HG03520 (cell line): ENCODE measurements around the gene BRIX1.
"Not testable (repeated sequence)": the region's sequence is repeated elsewhere in the genome, so short reads cannot be mapped to it uniquely, and the experiment has no call there.

ENCODE experiments used
- ATAC-seq: cut with Tn5 transposase; IDR thresholded peaks from one replicate; pipeline ENCODE4 v1.9.1; 2021; ENCODE audit warnings: mild to moderate bottlenecking, moderate library complexity; ENCODE audit not compliant: unreplicated experiment

The BRIX1 gene

DNA sequence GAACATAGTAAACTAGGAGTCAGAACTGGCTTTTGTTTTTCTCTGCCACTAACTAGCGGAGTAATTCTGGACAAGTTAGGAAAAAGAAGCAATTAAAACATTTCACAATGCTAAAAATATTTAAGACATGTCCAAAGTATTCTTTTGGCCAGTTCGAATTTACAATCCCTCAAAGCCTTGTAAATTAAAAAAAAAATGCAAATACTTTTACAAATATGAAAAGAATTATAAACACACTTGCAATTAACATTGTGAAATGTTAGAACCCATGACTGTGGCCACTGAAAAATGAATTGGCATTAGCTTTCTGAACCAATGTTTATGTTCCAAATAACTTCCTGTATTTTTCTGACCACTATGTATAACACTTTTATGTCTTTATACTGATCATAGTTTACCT is 2.4 kb upstream of the BRIX1 start:
- ATAC-seq, result no peak

DNA sequence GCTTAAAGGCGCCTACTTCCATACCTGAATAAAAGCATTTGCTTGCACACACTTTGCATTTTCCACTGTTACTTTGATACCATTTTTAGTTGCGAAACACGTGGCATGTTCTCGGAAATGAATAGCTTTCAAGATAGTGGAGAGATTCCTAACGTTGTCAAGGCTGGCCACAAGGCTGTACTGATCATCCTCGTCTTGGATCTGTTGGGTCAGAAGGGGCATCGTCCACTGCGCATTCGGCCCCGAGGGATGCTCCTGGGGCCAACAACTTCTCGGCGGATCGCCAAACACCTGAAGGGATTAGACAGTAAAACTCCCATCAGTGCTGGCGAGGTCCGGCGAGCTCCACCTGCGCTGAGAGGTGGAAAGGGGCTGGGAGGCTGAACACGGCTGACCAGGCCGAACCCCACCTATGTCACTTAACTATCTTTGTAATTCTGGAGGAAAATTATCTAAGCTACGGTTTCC is 806 bp upstream of the BRIX1 start:
- ATAC-seq, result peak; percentile 4

DNA sequence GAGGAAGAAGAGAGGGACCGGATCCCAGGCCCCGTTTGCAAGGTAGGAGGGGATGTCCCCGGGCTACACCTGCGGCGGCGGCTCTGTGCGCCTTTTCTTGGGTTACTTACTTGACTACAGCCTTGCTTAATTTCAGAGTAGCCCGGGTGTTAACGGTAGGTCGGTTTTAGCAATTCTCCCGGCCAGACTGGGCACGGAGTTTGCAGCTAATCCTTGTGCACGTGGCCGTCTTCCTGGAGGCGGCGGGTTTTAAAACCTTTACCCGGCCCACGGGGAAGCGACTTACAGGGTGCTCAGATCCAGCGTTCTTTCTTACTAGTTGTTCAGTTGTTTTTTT is 313 bp downstream of the BRIX1 start:
- ATAC-seq, result peak; percentile 14

DNA sequence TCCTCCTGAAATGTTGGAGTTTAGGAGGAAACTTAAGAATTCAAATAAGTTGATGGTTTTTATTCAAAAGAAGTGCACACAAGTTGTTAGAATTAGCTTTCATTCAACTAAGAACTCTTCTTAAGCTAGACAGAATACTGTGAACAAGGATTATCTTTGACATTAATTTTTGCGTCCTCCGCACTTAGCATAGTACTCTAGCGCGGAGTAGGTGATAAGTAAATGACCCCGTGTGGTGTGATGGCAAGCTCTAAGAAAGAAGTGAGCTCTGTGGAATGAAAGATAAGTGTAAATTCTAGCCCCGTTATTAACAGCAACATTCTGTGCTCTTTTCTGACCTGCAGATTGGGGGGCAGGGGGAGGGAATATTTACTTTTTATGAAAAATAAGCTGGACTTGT is 1.0 kb downstream of the BRIX1 start:
- no peak for ATAC-seq

DNA sequence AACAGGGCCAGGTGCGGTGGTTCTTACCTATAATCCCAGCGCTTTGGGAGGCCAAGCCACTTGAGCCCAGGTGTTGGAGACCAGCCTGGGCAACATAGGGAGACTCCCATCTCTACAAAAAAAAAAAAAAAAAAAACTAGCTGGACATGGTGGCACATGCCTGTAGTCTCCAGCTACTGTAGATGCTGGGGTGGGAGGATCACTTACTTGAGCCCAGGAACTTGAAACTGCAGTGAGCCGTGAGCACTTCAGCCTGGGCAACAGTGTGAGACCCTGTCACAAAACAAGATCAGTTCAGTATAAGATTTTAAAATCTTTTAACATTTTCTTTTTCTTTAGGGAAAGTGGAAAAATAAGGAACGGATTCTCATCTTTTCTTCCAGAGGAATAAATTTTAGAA is 2.5 kb downstream of the BRIX1 start:
- no peak for ATAC-seq

DNA sequence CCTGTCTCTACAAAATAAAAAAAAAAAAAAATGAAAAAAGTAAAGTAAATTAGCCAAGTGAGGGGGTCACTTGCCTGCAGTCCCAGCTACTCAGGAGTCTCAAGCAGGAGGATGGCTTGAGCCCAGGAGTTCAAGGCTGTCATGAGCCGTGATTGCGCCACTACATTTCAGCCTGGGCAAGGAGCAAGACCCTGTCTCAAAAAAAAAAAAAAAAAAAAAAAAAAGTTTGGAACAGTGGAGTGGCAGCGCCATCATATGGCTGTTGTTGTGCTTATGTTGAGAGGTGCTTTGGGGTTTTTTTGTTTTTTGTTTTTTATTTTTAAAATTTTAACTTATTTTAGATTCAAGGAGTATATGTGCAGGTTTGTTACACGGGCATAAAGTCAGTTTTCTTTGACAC is 3.6 kb downstream of the BRIX1 start:
- ATAC-seq, result no peak

DNA sequence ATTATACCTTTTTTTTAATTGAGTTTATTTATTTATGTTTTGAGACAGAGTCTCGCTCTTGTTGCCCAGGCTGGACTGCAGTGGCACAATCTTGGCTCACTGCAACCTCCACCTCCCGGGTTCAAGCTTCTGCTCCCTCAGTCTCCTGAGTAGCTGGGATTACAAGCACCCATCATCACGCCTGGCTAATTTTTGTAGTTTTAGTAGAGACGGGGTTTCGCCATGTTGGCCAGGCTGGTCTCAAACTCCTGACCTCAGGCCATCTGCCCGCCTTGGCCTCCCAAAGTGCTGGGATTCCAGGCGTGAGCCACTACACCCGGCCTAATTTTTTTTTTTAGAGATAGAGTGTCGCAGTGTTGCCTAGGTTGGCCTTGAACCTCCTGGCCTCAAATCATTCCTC is 7.7 kb downstream of the BRIX1 start:
- ATAC-seq, result not testable (repeated sequence)

DNA sequence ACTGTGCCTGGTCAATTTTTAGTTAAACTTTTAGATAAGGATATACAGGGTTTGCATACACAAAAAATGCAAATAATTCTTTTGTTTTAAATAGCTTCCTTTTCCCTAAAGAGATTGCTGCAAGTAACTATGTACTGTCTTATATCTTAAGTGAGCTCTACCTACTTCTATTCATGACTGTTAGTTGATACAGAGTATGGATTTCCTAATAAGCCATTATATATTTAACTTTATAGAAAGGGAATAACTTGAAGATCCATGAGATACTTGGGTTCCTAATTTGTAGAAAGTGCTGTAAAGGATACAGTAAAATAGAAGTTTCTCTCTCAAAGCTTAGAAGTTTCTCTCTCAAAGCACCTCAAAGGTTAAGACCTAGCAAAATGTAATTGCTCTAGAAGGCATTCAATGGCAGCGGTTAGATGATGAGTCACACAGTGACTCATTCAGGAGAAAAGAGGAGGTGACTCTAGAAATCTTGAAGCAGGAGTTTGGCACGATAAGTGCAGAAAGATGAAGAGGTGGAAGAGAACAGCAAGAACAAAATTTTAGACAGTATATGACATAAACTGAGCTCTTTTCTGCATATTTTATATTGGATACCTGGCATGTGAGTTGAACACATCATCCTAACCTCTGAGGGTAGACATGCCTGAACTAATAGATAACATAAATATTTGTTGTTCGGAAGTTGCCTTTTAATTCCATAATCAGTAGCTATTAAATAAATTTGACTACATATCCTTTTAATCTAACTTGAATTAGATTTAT is 8.4 kb downstream of the BRIX1 start:
- peak; percentile 74 for ATAC-seq

DNA sequence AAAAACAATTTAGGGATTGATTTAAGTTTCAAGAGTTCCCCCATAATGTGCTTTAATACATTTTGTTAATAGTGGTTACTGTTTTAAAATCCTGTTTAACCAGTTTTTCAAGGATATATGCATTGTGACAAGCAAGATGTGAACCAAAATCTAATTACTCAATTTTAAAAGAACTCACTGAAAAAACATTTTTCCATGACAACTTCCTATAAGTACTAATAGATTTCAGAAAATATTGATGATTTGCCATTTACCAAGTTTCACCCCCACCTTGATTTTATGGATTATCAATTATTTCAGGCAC is 8.9 kb downstream of the BRIX1 start:
- no peak for ATAC-seq

DNA sequence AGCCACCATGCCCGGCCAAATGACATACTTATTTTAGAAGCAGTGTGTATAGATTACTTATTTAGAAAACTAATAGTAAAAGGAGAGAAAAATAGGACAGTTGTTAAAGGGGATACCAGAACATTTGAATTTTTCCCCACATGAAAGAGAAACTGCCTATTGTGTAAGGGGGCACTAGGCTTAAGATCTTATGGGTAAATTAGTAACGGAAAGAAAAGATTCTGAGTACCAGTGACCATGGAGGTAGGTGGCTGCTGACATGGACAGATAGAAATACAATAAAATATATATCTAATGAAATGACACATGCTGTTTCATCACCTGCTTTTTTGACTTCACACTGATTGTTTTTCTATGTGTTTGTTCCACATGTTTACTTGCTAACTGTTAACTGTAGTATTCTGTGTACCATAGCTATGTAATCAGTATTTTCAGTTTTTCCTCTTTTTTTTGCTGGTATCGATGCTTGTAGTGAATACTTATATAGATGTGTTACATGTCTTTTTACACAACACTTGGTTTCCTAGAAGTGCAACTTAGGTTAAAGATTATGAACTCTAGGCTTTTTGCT is 10.9 kb downstream of the BRIX1 start:
- no peak for ATAC-seq

DNA sequence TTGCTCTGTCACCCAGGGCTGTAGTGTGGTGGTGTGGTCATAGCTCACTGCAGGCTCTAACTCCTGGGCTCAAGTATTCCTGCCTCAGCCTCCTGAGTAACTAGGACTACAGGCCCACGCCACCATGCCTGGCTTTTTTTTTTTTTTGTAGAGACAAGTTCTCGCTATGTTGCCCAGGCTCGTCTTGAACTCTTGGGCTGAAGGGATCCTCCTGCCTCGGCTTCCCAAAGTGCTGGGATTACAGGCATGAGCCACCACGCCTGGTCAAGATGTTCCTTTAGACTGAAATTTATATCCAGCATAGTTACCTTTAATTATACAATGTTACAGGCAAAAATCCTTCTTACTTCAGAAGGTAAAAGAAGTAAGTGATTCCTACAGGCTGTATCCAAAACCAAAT is 12.3 kb downstream of the BRIX1 start:
- ATAC-seq, result no peak

DNA sequence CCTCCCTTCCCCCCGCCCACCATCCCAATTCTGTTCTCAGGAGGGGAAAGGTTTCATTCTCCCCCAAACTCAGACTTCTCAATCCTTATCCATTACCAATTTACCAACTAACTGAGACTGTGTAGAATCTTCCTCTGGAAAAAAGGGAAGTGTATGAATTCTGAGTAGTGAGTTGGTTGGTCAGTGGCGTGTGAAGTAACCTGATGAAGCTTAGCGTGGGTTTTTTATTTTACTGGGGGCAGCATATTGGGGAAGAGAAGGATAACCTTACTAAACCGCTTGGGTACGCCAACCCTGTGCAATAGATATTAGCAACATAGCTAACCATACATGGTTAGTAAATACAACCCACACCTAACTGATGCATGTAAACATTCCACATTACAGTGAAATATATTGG is 12.8 kb downstream of the BRIX1 start:
- ATAC-seq, result no peak

DNA sequence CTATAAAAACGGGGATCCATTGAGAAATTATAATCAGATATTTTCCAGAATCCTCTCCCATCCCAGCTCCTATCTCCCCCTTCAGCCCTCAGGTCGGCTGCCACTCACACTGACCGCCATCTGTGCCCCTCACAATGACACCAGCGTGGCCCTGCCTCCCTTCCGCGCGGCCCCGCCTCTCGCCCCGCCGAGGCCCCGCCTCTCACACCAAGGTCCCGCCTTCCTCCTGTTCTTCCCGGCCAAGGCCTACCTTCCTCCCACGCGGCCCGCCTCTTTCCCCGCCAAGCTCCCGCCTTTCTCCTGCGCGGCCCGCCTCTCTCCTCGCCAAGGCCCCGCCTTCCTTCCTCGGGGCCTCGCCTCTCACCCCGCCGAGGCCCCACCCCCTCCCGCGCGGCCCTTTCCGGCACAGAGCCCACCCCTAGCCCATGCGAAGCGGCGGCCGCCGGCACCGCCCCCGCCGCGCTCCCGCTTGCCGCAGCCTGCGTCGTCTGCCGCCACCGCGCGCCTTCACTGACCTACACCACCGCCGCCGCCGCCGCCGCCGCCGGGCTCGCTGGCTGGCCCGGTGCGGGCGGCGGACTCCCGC is 13.7 kb downstream of the BRIX1 start, which contains the start of gene DNAJC21:
Gene DNAJC21 (plus strand): TSS at position 426 of the 586 bp plus-strand sequence. CDS start 261 bp downstream, outside the sequence.
- ATAC-seq, result peak; percentile 82

DNA sequence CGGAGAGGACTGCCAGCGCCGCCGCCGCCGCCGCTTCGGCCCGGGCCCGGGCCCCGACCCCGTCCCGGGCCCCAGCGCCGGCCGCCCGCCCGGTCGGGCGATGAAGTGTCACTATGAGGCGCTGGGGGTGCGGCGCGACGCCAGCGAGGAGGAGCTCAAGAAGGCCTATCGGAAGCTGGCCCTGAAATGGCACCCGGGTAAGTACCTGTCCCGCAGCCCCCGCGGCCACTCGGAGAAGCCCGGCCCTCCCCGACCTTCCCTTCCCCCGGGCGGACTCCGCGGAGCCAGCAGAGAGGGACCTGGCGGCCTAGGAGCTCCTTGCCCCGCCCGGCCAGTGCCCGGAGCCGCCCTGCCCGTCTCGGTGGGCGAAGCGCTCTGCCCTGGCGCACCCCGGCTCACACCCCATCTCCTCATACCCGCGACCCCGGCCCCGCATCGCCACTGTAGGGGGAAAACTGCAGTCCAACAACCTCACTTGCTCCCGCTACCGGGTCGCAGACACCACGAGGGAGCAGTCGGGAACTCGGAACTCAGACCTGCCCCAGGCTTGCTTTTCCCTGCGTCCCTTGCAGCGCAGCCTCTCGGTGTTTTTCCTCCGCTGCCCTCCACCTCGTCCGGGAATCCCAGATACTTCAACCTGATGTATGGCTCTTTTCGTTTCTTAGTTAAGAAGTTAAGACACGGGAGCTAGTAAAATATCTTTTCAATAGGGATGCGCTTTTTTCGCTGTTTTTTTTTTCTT is 14.4 kb downstream of the BRIX1 start:
- peak; percentile 73 for ATAC-seq

DNA sequence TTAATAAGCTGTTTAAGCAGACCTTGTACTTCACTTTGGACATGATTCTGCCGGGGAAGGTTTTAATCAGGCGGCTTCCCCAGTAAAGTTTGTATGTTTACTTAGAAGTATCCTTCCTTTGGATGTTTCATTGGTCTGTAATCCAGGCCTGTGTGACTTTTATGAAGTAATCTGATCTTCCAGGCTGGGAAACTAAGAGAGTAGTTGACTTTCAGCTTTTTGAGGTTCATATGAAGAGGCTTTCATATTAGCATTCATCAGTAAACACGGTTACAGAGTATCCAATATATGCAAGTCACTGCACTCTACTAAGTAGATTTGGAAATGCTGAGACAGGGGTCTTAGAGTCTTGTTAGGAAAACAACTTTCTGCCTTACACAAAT is 14.9 kb downstream of the BRIX1 start:
- ATAC-seq, result no peak

DNA sequence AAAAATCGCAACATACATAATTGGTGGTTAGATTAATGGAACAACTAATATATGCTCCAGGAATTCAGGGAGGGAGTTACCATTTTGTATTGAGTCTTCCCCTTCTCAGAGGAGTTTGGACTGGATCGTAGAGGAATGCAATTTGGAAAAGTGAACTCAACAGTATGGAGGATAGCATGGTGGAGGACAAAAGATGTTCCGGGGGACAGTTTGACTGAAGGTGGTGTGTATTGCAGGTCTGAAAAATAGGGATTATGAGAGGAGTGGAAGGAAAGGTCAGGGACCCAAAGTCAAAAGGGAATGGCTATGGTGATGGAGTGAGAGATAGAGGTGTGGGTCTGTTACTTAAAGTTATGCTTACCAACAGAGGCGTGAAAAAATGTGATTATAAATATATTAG is 15.4 kb downstream of the BRIX1 start:
- no peak for ATAC-seq

DNA sequence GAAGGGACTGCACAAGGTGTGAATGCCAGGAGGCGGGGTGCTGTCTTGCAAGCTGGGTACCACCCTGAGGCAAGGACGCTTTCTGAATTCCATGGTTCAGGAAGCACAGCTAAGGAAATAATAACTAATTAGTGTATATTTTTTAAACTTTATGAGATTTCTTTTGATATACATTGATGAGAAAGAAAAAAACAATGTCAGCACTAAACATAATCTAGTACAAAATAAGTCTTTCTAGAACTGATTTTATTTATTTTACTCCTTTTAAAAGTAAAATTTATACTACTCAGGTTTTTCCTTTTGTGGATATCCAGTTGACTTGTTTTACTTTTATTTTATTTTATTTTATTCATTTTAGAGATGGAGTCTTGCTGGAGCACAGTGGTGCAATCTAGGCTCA is 17.4 kb downstream of the BRIX1 start:
- no peak for ATAC-seq

DNA sequence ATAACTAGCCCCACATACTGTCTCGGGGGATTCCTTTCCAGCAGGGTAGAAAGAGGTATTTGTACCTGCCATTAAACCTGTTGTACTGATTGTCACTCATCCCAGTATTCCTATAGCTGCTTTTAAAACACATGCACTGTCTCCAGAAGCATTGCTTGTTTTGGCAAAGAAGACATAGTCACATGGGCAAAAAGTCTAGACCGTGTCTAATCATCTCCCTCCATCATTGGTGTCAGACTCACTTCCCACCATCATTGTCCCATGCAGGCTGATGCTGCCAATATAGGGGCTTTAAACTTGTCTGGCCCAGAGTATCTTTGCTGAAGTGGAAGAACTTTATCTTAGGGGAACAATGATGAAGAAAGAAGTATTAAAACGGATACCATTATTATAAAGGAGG is 26.4 kb downstream of the BRIX1 start:
- no peak for ATAC-seq

DNA sequence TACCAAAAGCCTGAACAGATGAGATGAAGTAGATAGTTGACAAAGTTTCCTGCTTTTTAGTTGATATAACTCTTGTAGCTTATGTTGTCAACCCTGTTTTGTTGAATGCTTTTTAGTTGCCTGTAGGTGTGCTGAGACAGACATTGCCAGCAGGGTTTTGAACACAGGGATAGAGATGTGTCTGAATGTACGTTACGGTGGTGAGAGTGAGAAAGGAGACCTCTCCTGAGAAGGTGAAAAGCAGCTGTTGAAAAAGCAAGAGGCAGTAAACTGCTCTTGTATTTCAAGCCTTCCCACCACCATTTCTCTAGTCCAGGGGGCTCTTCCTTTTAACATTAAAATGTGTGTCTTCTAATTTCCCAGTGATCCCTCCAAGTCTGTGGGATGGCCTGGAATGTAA is 28.5 kb downstream of the BRIX1 start:
- ATAC-seq, result no peak

DNA sequence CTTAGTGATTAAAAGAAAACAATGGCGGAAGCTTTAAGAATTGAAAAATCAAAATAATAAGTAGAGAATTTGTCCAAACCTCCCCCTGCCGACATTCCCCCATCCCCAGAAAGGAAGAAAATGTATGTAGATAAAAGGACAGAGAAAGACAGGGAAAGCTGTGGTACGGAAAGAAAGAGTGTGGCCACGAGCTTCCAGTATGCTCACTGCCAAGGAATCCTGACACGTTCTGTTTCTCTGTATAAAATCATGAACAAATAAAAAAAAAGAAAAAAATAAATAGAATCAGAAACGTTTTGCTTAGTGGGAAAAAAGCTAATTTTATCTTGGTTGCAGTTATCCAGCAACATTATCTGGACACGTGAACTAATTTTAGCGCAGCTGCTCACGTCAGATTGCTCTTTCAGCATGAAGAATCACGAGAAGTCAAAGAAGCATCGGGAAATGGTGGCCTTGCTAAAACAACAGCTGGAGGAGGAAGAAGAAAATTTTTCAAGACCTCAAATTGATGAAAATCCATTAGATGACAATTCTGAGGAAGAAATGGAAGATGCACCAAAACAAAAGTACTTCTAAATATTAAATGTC is 29.0 kb downstream of the BRIX1 start:
- ATAC-seq, result no peak

DNA sequence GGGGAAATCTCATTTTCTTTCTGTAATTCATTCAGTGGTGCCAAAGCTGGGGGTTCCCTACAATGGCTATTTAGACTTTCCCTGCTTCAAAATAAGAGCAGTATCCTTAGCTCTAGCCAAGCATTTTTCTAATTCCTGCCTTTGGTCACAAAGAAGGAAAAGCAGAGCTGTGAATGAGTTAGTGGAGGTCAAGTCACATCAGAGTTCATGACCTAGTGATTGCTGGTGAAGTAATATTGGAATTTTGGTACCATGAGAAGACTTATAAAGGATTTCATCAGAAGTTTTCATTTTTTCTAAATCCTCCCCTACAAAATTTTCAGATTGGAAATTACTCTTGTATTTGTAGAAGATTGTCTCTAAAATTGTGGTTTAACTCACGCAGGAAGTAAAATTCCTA is 41.8 kb downstream of the BRIX1 start:
- ATAC-seq, result no peak
